Measurements from ENCODE around the gene EMILIN3.
"Not testable (repeated sequence)": the region's sequence is repeated elsewhere in the genome, so short reads cannot be mapped to it uniquely, and the experiment has no call there.

Gene EMILIN3

GRCh38 chr20:41316602-41317545 is 49.7 kb downstream of the EMILIN3 start:
- DNase-seq = no peak

- DNase-seq = no peak
Measured at GRCh38 chr20:41316051-41316450, 50.6 kb downstream of the EMILIN3 start.

GRCh38 chr20:41314386-41314785 is 52.2 kb downstream of the EMILIN3 start:
- DNase-seq = no peak

- not testable (repeated sequence) for DNase-seq
Measured at GRCh38 chr20:41312009-41312408, 54.6 kb downstream of the EMILIN3 start.

All from NCI-H1694 (cell line).